ENCODE data around the gene DEGS2.

DEGS2 gene

GRCh38 chr14:100147691-100148464 is 11.6 kb downstream of the DEGS2 start:
- no peak for DNase-seq (ENCODE audit: low spot score)

- DNase-seq (ENCODE audit: low spot score): no peak
Measured at GRCh38 chr14:100147181-100147631, 12.2 kb downstream of the DEGS2 start.

GRCh38 chr14:100146531-100147091 is 12.8 kb downstream of the DEGS2 start:
- no peak for DNase-seq (ENCODE audit: low spot score)

- DNase-seq (ENCODE audit: low spot score): no peak
Measured at GRCh38 chr14:100145682-100146464, 13.6 kb downstream of the DEGS2 start.

GRCh38 chr14:100144996-100145646 is 14.3 kb downstream of the DEGS2 start:
- no peak for DNase-seq (ENCODE audit: low spot score)

- DNase-seq (ENCODE audit: low spot score): no peak
Measured at GRCh38 chr14:100144645-100144995, 14.8 kb downstream of the DEGS2 start.

- DNase-seq (ENCODE audit: low spot score): no peak
Measured at GRCh38 chr14:100143934-100144333, 15.5 kb downstream of the DEGS2 start.

- DNase-seq (ENCODE audit: low spot score): no peak
Measured at GRCh38 chr14:100143523-100143922, 15.9 kb downstream of the DEGS2 start.

GRCh38 chr14:100142073-100143040 is 17.1 kb downstream of the DEGS2 start:
- DNase-seq (ENCODE audit: low spot score): no peak

- no peak for DNase-seq (ENCODE audit: low spot score)
Measured at GRCh38 chr14:100141098-100141497, 18.3 kb downstream of the DEGS2 start.

GRCh38 chr14:100140452-100141078 is 18.9 kb downstream of the DEGS2 start:
- no peak for DNase-seq (ENCODE audit: low spot score)

- DNase-seq (ENCODE audit: low spot score): no peak
Measured at GRCh38 chr14:100138955-100139354, 20.5 kb downstream of the DEGS2 start.

GRCh38 chr14:100138082-100138787 is 21.2 kb downstream of the DEGS2 start:
- no peak for DNase-seq (ENCODE audit: low spot score)

GRCh38 chr14:100137173-100137572 is 22.3 kb downstream of the DEGS2 start:
- DNase-seq (ENCODE audit: low spot score): no peak

- no peak for DNase-seq (ENCODE audit: low spot score)
Measured at GRCh38 chr14:100135784-100136183, 23.7 kb downstream of the DEGS2 start.

- no peak for DNase-seq (ENCODE audit: low spot score)
Measured at GRCh38 chr14:100135073-100135472, 24.4 kb downstream of the DEGS2 start.

- no peak for DNase-seq (ENCODE audit: low spot score)
Measured at GRCh38 chr14:100134586-100134985, 24.9 kb downstream of the DEGS2 start.

- no peak for DNase-seq (ENCODE audit: low spot score)
Measured at GRCh38 chr14:100132903-100133510, 26.4 kb downstream of the DEGS2 start.

GRCh38 chr14:100132161-100132902 is 27.1 kb downstream of the DEGS2 start:
- no peak for DNase-seq (ENCODE audit: low spot score)

All from AG08396 (cell line).